GM12878 (cell line): ENCODE measurements around the gene HMGN3. TPM values are rescaled to one million over a fixed set of nuclear protein-coding genes. Genes with fewer than 3 reads are reported as not detected.

Experiments used
- ATAC-seq: fragments of 200-7000 bp; cut with Tn5 transposase; 3 replicates; pipeline ENCODE4 v1.9.1; 2020; ENCODE audit warnings: mild to moderate bottlenecking, moderate library complexity
- BruUV-seq: library from RNA; stranded (reverse); fragments of 400-500 nt; replicated peaks from 2 replicates; lab custom pipeline; 2021; lab: Mats Ljungman, UMichigan
- CTCF ChIA-PET: fragments of 300-600 bp; sonication (Branson Sonifier 250); formaldehyde crosslinking; extraction: SDS; loops from one replicate; lab custom pipeline; 2021; ENCODE audit warnings: inconsistent platforms; lab: Yijun Ruan, JAX
- POLR2A ChIA-PET: fragments of 350-600 bp; formaldehyde crosslinking; extraction: SDS; loops from one replicate; lab custom pipeline; 2021; ENCODE audit warnings: inconsistent platforms; lab: Charles Lee
- RAD21 ChIA-PET: fragments of 300-600 bp; sonication (Branson Sonifier 250); formaldehyde crosslinking; loops from one replicate; lab custom pipeline; 2023; ENCODE audit warnings: antibody characterized with exemption; ENCODE audit not compliant: unreplicated experiment; lab: Charles Lee
- SMC1A ChIA-PET: fragments of 300-600 bp; sonication (Branson Sonifier 250); formaldehyde crosslinking; loops from one replicate; lab custom pipeline; 2023; ENCODE audit not compliant: unreplicated experiment, uncharacterized antibody; lab: Charles Lee
- DNase-seq: peaks from one replicate; pipeline ENCODE4 v3.0.0-alpha.2; 2011; ENCODE audit warnings: low read depth, low spot score
- FAIRE-seq: peaks from 3 replicates; lab custom pipeline; 2011; peaks lifted over from hg19 to GRCh38; lab: Jason Lieb, UNC
- H2AFZ ChIP-seq: 2 replicates; pipeline ENCODE4 v1.6.0; 2011; ENCODE audit warnings: low read depth, low read length, control low read depth; ENCODE audit not compliant: control insufficient read depth
- H3K27ac ChIP-seq: 2 replicates; pipeline ENCODE4 v1.5.1; 2011; ENCODE audit warnings: control low read depth; ENCODE audit not compliant: control insufficient read depth, insufficient read depth
- H3K27me3 ChIP-seq, 2 experiments: replicated peaks in 1 of 2; 2 replicates each; pipeline versions ENCODE4 v1.6.0 to v1.6.1; 2011; ENCODE audit warnings: low read length in 1 of 2; ENCODE audit not compliant: control insufficient read depth in 2 of 2, insufficient read depth in 2 of 2
- H3K36me3 ChIP-seq, 2 experiments: 2 replicates each; pipeline ENCODE4 v1.5.1; 2011; ENCODE audit warnings: low read length in 1 of 2; ENCODE audit not compliant: control insufficient read depth in 2 of 2, insufficient read depth in 2 of 2
- H3K4me1 ChIP-seq: 2 replicates; pipeline ENCODE4 v1.6.1; 2011; ENCODE audit warnings: mild to moderate bottlenecking, low read length, moderate library complexity, mixed read lengths; ENCODE audit not compliant: control insufficient read depth, insufficient read depth
- H3K4me2 ChIP-seq: 2 replicates; pipeline ENCODE4 v1.6.0; 2011; ENCODE audit warnings: control low read depth; ENCODE audit not compliant: control insufficient read depth, insufficient read depth
- H3K4me3 ChIP-seq: fragments of 200-600 bp; sonication (generic); 2 replicates; pipeline ENCODE4 v1.5.1; 2016
- H3K79me2 ChIP-seq: 2 replicates; pipeline ENCODE4 v1.6.0; 2011; ENCODE audit warnings: low read length; ENCODE audit not compliant: control insufficient read depth, insufficient read depth
- H3K9ac ChIP-seq: 2 replicates; pipeline ENCODE4 v1.8.0; 2011; ENCODE audit warnings: low read length, control low read depth, mixed read lengths; ENCODE audit not compliant: control insufficient read depth, insufficient read depth
- H3K9me3 ChIP-seq: replicated peaks from 3 replicates; pipeline ENCODE4 v1.5.1; 2011; ENCODE audit warnings: mild to moderate bottlenecking, low read length; ENCODE audit not compliant: control insufficient read depth, insufficient read depth
- H4K20me1 ChIP-seq: 2 replicates; pipeline ENCODE4 v1.6.0; 2011; ENCODE audit not compliant: control insufficient read depth, insufficient read depth
- ATF3 ChIP-seq: IDR thresholded peaks from 2 replicates; pipeline ENCODE4 v1.6.1; 2011; ENCODE audit warnings: low read depth, mild to moderate bottlenecking, low read length, moderate library complexity, borderline replicate concordance; ENCODE audit errors: extremely low read depth
- BRCA1 ChIP-seq: IDR thresholded peaks from 2 replicates; pipeline ENCODE4 v1.6.1; 2011; ENCODE audit warnings: low read depth, low read length, improper control_type of control experiment
- CHD4 ChIP-seq: fragments of 200-600 bp; sonication (generic); IDR thresholded peaks from 2 replicates; pipeline ENCODE4 v1.6.1; 2016; ENCODE audit warnings: mild to moderate bottlenecking
- GABPA ChIP-seq: IDR thresholded peaks from 2 replicates; pipeline ENCODE4 v1.6.1; 2014; ENCODE audit warnings: antibody characterized with exemption, low read depth, mild to moderate bottlenecking, inconsistent platforms
- HSF1 ChIP-seq: fragments of 150-350 bp; IDR thresholded peaks from 2 replicates; pipeline ENCODE4 v1.6.1; 2014; ENCODE audit warnings: mild to moderate bottlenecking, low read depth, low read length
- IRF5 ChIP-seq: fragments of 450-650 bp; IDR thresholded peaks from 2 replicates; pipeline ENCODE4 v1.6.1; 2017; ENCODE audit warnings: borderline replicate concordance
- MTA3 ChIP-seq: IDR thresholded peaks from 2 replicates; pipeline ENCODE4 v1.6.1; 2012; ENCODE audit warnings: low read length, inconsistent platforms, borderline replicate concordance
- MXI1 ChIP-seq: fragments of 150-350 bp; IDR thresholded peaks from 2 replicates; pipeline ENCODE4 v1.6.1; 2011; ENCODE audit warnings: low read depth, mild to moderate bottlenecking, inconsistent platforms, low read length, improper control_type of control experiment
- NBN ChIP-seq: fragments of 450-650 bp; IDR thresholded peaks from 2 replicates; pipeline ENCODE4 v1.6.1; 2016
- POLR2AphosphoS2 ChIP-seq: IDR thresholded peaks from 2 replicates; pipeline ENCODE4 v1.6.1; 2011; ENCODE audit warnings: low read depth, mild to moderate bottlenecking, low read length, improper control_type of control experiment, moderate library complexity
- POU2F2 ChIP-seq: IDR thresholded peaks from 3 replicates; pipeline ENCODE4 v1.6.1; 2011; ENCODE audit warnings: low read depth, mild to moderate bottlenecking, low read length, borderline replicate concordance
- SP1 ChIP-seq: IDR thresholded peaks from one replicate; pipeline ENCODE4 v1.6.1; 2011; ENCODE audit warnings: low read depth, low read length
- ZNF217 ChIP-seq: fragments of 450-650 bp; IDR thresholded peaks from 2 replicates; pipeline ENCODE4 v1.6.1; 2017; ENCODE audit warnings: antibody characterized with exemption, mild to moderate bottlenecking
- ZZZ3 ChIP-seq: IDR thresholded peaks from 2 replicates; pipeline ENCODE4 v1.6.1; 2011; ENCODE audit warnings: low read depth; ENCODE audit not compliant: control insufficient read depth, insufficient read length
- in situ Hi-C: fragments of 300-500 bp; cut with MboI; formaldehyde crosslinking; loops from 9 replicates; pipeline ENCODE4 v1.14.3; 2018; ENCODE audit warnings: mixed read lengths
- intact Hi-C: fragments of 100-400 bp; cut with micrococcal nuclease; formaldehyde crosslinking; loops from one replicate; pipeline ENCODE4 v1.14.2; 2022; ENCODE audit not compliant: unreplicated experiment
- polyA plus RNA-seq, 11 experiments: library from polyadenylated mRNA; depleted of rRNA in 4 of 11; unstranded in 6 of 11; stranded (reverse) in 5 of 11; fragments of >200 nt; fragmentation: Nextera tagmentation in 4 of 11; fragmentation: Illumina TruSeq in 1 of 11; extraction: Ambion mirVana in 4 of 11; extraction: Trizol in 1 of 11; gene quantifications; 1 replicate in 1 of 11; 2 replicates in 10 of 11; pipeline versions ENCODE4 v1.2.1 to v1.2.3, GENCODE V29; 2011 to 2016; ENCODE audit warnings: inconsistent platforms in 2 of 11, missing spikeins in 2 of 11, low read depth in 1 of 11
- total RNA-seq, 4 experiments: library from RNA; depleted of rRNA in 3 of 4; stranded (reverse); fragments of >200 nt in 3 of 4; fragmentation: Illumina TruSeq in 1 of 4; extraction: Trizol in 1 of 4; gene quantifications; 2 replicates each; pipeline versions ENCODE4 v1.2.1 to v1.2.3, GENCODE V29; 2013 to 2021

HMGN3 gene
- total and polyA plus RNA-seq, 10 of the 15 experiments (the other 5 are each of a cell fraction or from before 2014, with no cell fraction given) = 115 to 496 (median 262) TPM

- H3K27ac ChIP-seq = no peak overlapping the region
- no peak for FAIRE-seq
- CTCF ChIA-PET = no interaction called here
- no peak for DNase-seq
- H3K27me3 ChIP-seq = no peaks in the 10 kb centered on the region
- no peak overlapping the region for H3K9ac ChIP-seq
- H3K4me1 ChIP-seq = no peaks in the 10 kb centered on the region
- ATAC-seq = no peak
- no peaks in the 10 kb centered on the region for H3K9me3 ChIP-seq
- no peak overlapping the region for H3K4me2 ChIP-seq
- in situ Hi-C loops = no loop called here
- intact Hi-C loops = no loop called here
- no peaks in the 10 kb centered on the region for H3K36me3 ChIP-seq
- TF ChIP-seq HSF1 (no peak), GABPA (no peak), POLR2AphosphoS2 (no peak), ZNF217 (no peak), SP1 (no peak), CHD4 (no peak), IRF5 (no peak), NBN (no peak), ATF3 (no peak), POU2F2 (no peak), MXI1 (no peak), MTA3 (no peak), ZZZ3 (no peak), BRCA1 (no peak)
- TF ChIP-seq, all 136 proteins: peak for 0
- Histone ChIP-seq H3K79me2 (no peaks in the 10 kb centered on the region), H3K4me3 (no peak overlapping the region), H2AFZ (no peak overlapping the region), H4K20me1 (no peaks in the 10 kb centered on the region)
- SMC1A ChIA-PET = no interaction called here
- RAD21 ChIA-PET = no interaction called here
- no TSS peak for BruUV-seq
- POLR2A ChIA-PET = no interaction called here
Measured at GRCh38 chr6:79266051-79266450, 31.6 kb upstream of the HMGN3 start.
